OCI-LY3 (cell line): Measurements from ENCODE around the gene NCLN.

Experiments used
- H2AFZ ChIP-seq: fragments of 200-600, 300-600 bp; shearing (Covaris generic); 2 replicates; pipeline ENCODE4 v1.6.0; 2014; ENCODE audit warnings: antibody characterized with exemption, low read depth, low read length
- H3K27ac ChIP-seq: fragments of 200-600, 300-600 bp; sonication (generic); 2 replicates; pipeline ENCODE4 v1.5.1; 2014; ENCODE audit warnings: mild to moderate bottlenecking, low read length, moderate library complexity, mixed read lengths
- H3K27me3 ChIP-seq: fragments of 200-600, 300-600 bp; sonication (generic); 2 replicates; pipeline ENCODE4 v1.6.1; 2014; ENCODE audit warnings: low read depth, low read length, mixed read lengths
- H3K36me3 ChIP-seq: fragments of 200-600, 300-600 bp; sonication (generic); replicated peaks from 2 replicates; pipeline ENCODE3; 2014; ENCODE audit warnings: low read depth, low read length, mixed read lengths
- H3K4me1 ChIP-seq: fragments of 300-600, 200-600 bp; sonication (generic); 2 replicates; pipeline ENCODE4 v1.6.1; 2014; ENCODE audit warnings: low read length, mixed read lengths
- H3K4me2 ChIP-seq: fragments of 200-600, 300-600 bp; sonication (generic); 2 replicates; pipeline ENCODE4 v1.6.1; 2014; ENCODE audit warnings: low read length, mixed read lengths
- H3K4me3 ChIP-seq: fragments of 300-600, 200-600 bp; sonication (generic); 2 replicates; pipeline ENCODE4 v1.5.1; 2014; ENCODE audit warnings: antibody characterized with exemption, mild to moderate bottlenecking, low read length, moderate library complexity
- H3K79me2 ChIP-seq: fragments of 300-600, 200-600 bp; shearing (Covaris generic); 2 replicates; pipeline ENCODE4 v1.6.1; 2014; ENCODE audit warnings: mild to moderate bottlenecking, low read length, mixed read lengths
- H3K9ac ChIP-seq: fragments of 300-600, 200-600 bp; shearing (Covaris generic); 2 replicates; pipeline ENCODE4 v1.6.0; 2014; ENCODE audit warnings: mild to moderate bottlenecking, low read length, moderate library complexity
- H3K9me3 ChIP-seq: fragments of 200-600, 300-600 bp; shearing (Covaris generic); 2 replicates; pipeline ENCODE4 v1.6.1; 2014; ENCODE audit warnings: low read length, mixed read lengths; ENCODE audit not compliant: insufficient read depth
- H4K20me1 ChIP-seq: fragments of 200-600, 300-600 bp; sonication (generic); 2 replicates; pipeline ENCODE4 v1.6.1; 2016; ENCODE audit warnings: low read length, mixed read lengths; ENCODE audit not compliant: insufficient read depth
- EZH2phosphoT487 ChIP-seq: fragments of 200-600 bp; shearing (Covaris generic); IDR thresholded peaks from 2 replicates; pipeline ENCODE4 v1.6.1; 2018; ENCODE audit warnings: antibody characterized with exemption, mixed run types, low read depth
- TF ChIP-seq, protein P1 (sequence below): fragments of 200-600, 300-600 bp; sonication (generic); IDR thresholded peaks from 2 replicates; pipeline ENCODE4 v1.5.1; 2014; ENCODE audit warnings: antibody characterized with exemption, low read length, low read depth

Gene NCLN

DNA sequence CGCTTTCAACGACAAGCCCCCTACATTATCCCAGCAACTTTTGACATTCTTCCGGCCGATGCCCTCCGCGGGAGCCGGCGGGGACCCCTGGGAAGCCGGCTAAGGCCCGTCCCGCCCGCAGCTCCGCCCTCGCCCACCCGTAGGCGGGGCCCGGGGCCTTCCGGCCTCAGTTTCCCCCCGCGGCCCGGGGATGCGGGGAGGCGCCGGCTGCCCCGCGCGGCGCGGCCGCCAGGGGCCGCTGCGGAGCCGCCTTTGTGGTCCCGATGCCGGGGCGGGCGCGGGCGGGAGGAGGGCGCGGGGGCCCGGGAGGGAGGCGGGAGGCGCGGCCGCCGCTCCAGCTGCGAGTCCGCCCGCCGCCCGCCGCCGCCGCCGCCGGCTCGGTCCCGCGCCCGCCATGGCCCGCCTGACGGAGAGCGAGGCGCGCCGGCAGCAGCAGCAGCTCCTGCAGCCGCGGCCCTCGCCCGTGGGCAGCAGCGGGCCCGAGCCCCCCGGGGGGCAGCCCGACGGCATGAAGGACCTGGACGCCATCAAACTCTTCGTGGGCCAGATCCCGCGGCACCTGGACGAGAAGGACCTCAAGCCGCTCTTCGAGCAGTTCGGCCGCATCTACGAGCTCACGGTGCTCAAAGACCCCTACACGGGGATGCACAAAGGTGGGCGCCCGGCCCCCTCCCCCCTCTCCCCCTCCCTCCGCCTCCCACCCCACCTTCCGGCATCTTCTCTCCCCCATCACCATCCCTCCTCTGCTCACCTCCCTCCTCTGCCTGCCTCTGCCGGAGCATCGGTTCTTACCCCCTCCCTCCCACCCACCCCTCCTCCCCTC is 38.8 kb downstream of the NCLN start, which contains the start of gene CELF5:
Gene CELF5 (plus strand): TSS at position 316 of the 823 bp plus-strand sequence. CDS start 79 bp downstream, at position 395.
- Histone ChIP-seq H2AFZ (no peak within 1 kb of the TSS), H3K36me3 (no peaks in the 10 kb centered on the region), H3K27me3 (peaks cover 19% of the 10 kb centered on the region), H3K4me3 (peak within 1 kb of the TSS; percentile 47; the same call in 1 of the 2 replicates), H3K4me2 (peak within 1 kb of the TSS; percentile 52; the same call in 1 of the 2 replicates), H3K79me2 (no peaks in the 10 kb centered on the region), H4K20me1 (no peaks in the 10 kb centered on the region), H3K4me1 (no peaks in the 10 kb centered on the region), H3K9ac (no peak within 1 kb of the TSS), H3K27ac (no peak within 1 kb of the TSS), H3K9me3 (no peaks in the 10 kb centered on the region)
- TF ChIP-seq EZH2phosphoT487: no peak
- TF ChIP-seq, protein P1, sequence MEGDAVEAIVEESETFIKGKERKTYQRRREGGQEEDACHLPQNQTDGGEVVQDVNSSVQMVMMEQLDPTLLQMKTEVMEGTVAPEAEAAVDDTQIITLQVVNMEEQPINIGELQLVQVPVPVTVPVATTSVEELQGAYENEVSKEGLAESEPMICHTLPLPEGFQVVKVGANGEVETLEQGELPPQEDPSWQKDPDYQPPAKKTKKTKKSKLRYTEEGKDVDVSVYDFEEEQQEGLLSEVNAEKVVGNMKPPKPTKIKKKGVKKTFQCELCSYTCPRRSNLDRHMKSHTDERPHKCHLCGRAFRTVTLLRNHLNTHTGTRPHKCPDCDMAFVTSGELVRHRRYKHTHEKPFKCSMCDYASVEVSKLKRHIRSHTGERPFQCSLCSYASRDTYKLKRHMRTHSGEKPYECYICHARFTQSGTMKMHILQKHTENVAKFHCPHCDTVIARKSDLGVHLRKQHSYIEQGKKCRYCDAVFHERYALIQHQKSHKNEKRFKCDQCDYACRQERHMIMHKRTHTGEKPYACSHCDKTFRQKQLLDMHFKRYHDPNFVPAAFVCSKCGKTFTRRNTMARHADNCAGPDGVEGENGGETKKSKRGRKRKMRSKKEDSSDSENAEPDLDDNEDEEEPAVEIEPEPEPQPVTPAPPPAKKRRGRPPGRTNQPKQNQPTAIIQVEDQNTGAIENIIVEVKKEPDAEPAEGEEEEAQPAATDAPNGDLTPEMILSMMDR: peak; percentile 30

DNA sequence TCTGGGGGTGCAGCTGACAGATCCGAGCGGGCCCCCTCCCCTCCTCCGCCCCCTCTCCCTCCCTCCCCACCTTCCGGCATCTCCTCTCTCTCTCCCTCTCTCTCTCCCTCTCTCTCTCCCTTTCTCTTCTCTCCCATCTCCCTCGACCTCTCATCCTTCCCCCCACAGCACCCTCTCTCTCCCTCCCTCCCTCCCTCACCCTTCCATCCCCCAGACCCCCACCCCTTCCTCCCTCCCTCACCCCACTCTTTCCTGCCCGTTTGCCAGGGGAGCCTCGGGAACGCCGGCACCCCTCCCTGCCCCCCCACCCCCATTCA is 39.4 kb downstream of the NCLN start:
- Histone ChIP-seq H3K9ac (no peak overlapping the region), H3K9me3 (no peaks in the 10 kb centered on the region), H4K20me1 (no peaks in the 10 kb centered on the region), H3K79me2 (no peaks in the 10 kb centered on the region), H3K27ac (no peak overlapping the region), H3K4me2 (no peak overlapping the region), H3K4me3 (no peak overlapping the region), H3K4me1 (no peaks in the 10 kb centered on the region), H3K27me3 (peaks cover 19% of the 10 kb centered on the region), H3K36me3 (no peaks in the 10 kb centered on the region), H2AFZ (no peak overlapping the region)
- TF ChIP-seq EZH2phosphoT487: no peak
- TF ChIP-seq, protein P1: no peak

DNA sequence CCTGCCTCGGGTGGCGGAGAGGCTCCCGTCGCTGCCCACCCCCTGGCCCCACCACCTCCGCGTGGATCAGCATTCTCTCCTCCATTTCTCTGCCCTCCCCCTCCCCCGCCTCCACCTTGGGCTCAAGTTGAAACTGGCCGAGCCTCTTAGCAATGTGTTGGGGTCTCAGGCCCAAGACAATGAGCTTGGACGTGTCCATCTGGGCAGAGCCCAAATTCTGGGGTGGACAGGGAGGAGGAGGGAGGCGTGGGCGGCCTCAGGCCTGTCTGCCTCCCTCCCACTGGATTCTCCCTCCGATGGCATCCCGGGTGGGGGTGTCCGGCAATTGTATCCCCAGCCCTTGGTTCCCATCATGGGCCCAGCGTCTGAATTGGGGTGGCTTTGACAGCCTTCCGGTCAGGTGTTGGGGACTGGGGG is 40.0 kb downstream of the NCLN start:
- peaks cover 19% of the 10 kb centered on the region for H3K27me3 ChIP-seq
- H3K36me3 ChIP-seq: no peaks in the 10 kb centered on the region
- TF ChIP-seq, protein P1: no peak
- no peak for TF ChIP-seq EZH2phosphoT487
- no peak overlapping the region for H3K9ac ChIP-seq
- no peak overlapping the region for H3K4me2 ChIP-seq
- H3K79me2 ChIP-seq: no peaks in the 10 kb centered on the region
- no peak overlapping the region for H3K27ac ChIP-seq
- no peak overlapping the region for H2AFZ ChIP-seq
- no peaks in the 10 kb centered on the region for H3K9me3 ChIP-seq
- H3K4me1 ChIP-seq: no peaks in the 10 kb centered on the region
- H3K4me3 ChIP-seq: no peak overlapping the region
- H4K20me1 ChIP-seq: no peaks in the 10 kb centered on the region

DNA sequence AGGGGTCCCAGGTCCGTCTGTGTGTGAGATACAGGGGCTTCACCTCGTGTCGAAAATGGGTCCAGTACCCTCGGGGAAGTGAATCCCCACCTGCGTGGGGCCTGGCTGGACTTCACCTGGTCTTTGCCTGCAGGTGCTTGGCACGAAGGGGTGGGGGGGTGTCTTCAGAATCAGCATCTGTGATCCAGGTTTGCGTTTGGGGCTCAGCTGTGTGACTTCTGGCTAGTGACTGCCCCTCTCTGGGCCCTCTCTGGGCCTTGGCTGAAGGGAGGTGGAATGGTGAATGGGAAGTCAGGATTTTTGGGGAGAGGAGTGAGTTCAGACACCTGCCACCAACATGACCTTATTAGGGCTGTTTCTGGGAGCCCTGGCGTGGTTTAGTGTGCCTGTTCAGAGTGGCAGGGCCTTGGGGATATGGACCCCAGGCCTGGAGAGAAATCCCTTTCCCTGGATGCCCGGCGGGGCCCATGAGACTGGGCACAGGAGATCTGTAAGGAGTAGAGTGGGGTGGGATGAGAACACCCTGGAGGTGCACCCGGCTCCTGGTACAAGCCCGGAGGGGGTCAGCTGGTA is 41.4 kb downstream of the NCLN start:
- Histone ChIP-seq H2AFZ (no peak overlapping the region), H3K36me3 (no peaks in the 10 kb centered on the region), H3K9ac (no peak overlapping the region), H3K4me1 (no peaks in the 10 kb centered on the region), H3K27me3 (peaks cover 19% of the 10 kb centered on the region), H4K20me1 (no peaks in the 10 kb centered on the region), H3K4me3 (no peak overlapping the region), H3K27ac (no peak overlapping the region), H3K9me3 (no peaks in the 10 kb centered on the region), H3K79me2 (no peaks in the 10 kb centered on the region), H3K4me2 (no peak overlapping the region)
- TF ChIP-seq, protein P1: no peak
- no peak for TF ChIP-seq EZH2phosphoT487
